ENCODE results near the gene PHKA2. TPM values are rescaled to one million over a fixed set of nuclear protein-coding genes. Genes with fewer than 3 reads are reported as not detected.

PHKA2 gene
- total RNA-seq, 3 donors from 2014 or later, result 23.5 to 41.8 (median 33.6) TPM

- Histone ChIP-seq H3K36me3 (ENCODE audit: low read depth) (no peaks in the 10 kb centered on the region), H3K9me3 (no peaks in the 10 kb centered on the region), H3K4me3 (no peak overlapping the region), H3K4me1 (ENCODE audit: low read depth) (no peaks in the 10 kb centered on the region)
- no peak for TF ChIP-seq CTCF (IDR thresholded peaks at IDR 0.05)
- ATAC-seq, result no peak
- intact Hi-C loops (cut with DNase I, micrococcal nuclease), result no loop called here
- no peak for DNase-seq
Measured at GRCh38 chrX:18941896-18942295, 42.0 kb downstream of the PHKA2 start.

GRCh38 chrX:18938710-18939109 is 45.2 kb downstream of the PHKA2 start:
- Histone ChIP-seq H3K4me1 (ENCODE audit: low read depth) (no peaks in the 10 kb centered on the region), H3K36me3 (ENCODE audit: low read depth) (no peaks in the 10 kb centered on the region), H3K4me3 (no peak overlapping the region), H3K9me3 (no peaks in the 10 kb centered on the region)
- ATAC-seq (no peak), DNase-seq (no peak)
- TF ChIP-seq CTCF (IDR thresholded peaks at IDR 0.05), result no peak
- intact Hi-C loops (cut with DNase I, micrococcal nuclease), result no loop called here

GRCh38 chrX:18937173-18937572 is 46.7 kb downstream of the PHKA2 start:
- no peak for ATAC-seq
- Histone ChIP-seq H3K9me3 (no peaks in the 10 kb centered on the region), H3K36me3 (ENCODE audit: low read depth) (no peaks in the 10 kb centered on the region), H3K4me3 (no peak overlapping the region), H3K4me1 (ENCODE audit: low read depth) (no peaks in the 10 kb centered on the region)
- no peak for DNase-seq
- TF ChIP-seq CTCF (IDR thresholded peaks at IDR 0.05), result no peak
- intact Hi-C loops (cut with DNase I, micrococcal nuclease), result no loop called here

GRCh38 chrX:18935893-18936292 is 48.0 kb downstream of the PHKA2 start:
- no peak for DNase-seq
- no peaks in the 10 kb centered on the region for H3K4me1 ChIP-seq (ENCODE audit: low read depth)
- no peaks in the 10 kb centered on the region for H3K36me3 ChIP-seq (ENCODE audit: low read depth)
- TF ChIP-seq CTCF (IDR thresholded peaks at IDR 0.05), result no peak
- no peak for ATAC-seq
- no peak overlapping the region for H3K4me3 ChIP-seq
- no peaks in the 10 kb centered on the region for H3K9me3 ChIP-seq
- intact Hi-C loops (cut with DNase I, micrococcal nuclease), result no loop called here

GRCh38 chrX:18934708-18935107 is 49.2 kb downstream of the PHKA2 start:
- no peak for DNase-seq
- TF ChIP-seq CTCF (IDR thresholded peaks at IDR 0.05), result no peak
- intact Hi-C loops (cut with DNase I, micrococcal nuclease), result no loop called here
- no peak overlapping the region for H3K4me3 ChIP-seq
- H3K36me3 ChIP-seq (ENCODE audit: low read depth), result no peaks in the 10 kb centered on the region
- no peak for ATAC-seq
- H3K9me3 ChIP-seq, result no peaks in the 10 kb centered on the region
- H3K4me1 ChIP-seq (ENCODE audit: low read depth), result no peaks in the 10 kb centered on the region

- no peaks in the 10 kb centered on the region for H3K9me3 ChIP-seq
- TF ChIP-seq CTCF (IDR thresholded peaks at IDR 0.05), result no peak
- H3K36me3 ChIP-seq (ENCODE audit: low read depth), result no peaks in the 10 kb centered on the region
- ATAC-seq (no peak), DNase-seq (no peak)
- H3K4me1 ChIP-seq (ENCODE audit: low read depth), result no peaks in the 10 kb centered on the region
- intact Hi-C loops (cut with DNase I, micrococcal nuclease), result no loop called here
- H3K4me3 ChIP-seq, result no peak overlapping the region
Measured at GRCh38 chrX:18933617-18934016, 50.3 kb downstream of the PHKA2 start.

All from mucosa of descending colon (tissue), 3 donors.